ENCODE measurements around the gene RIOK1. TPM values are rescaled to one million over a fixed set of nuclear protein-coding genes. Genes with fewer than 3 reads are reported as not detected.
A peak's percentile ranks its signal among the peaks of the same experiment; 100 is the strongest.

RIOK1 gene
- total RNA-seq, 1 donor from 2014 or later: 16.5 TPM

GRCh38 chr6:7390226-7390878 lies 744 bp downstream of the RIOK1 start:
- Histone ChIP-seq H3K4me1 (peaks cover 24% of the 10 kb centered on the region), H3K9me3 (no peaks in the 10 kb centered on the region), H3K4me3 (peak overlapping the region; percentile 76), H3K27me3 (ENCODE audit: low read depth) (no peaks in the 10 kb centered on the region), H3K27ac (peak overlapping the region; percentile 90), H3K36me3 (peaks cover 23% of the 10 kb centered on the region)
- intact Hi-C loops (cut with DNase I): loop anchor here (10.0 kb wide), 1 partner anchor 106 kb away; no protein-coding TSS in a partner anchor
- DNase-seq (no peak), ATAC-seq (no peak)
- TF ChIP-seq CTCF (IDR thresholded peaks at IDR 0.05): no peak

- Histone ChIP-seq H3K4me1 (peaks cover 24% of the 10 kb centered on the region), H3K9me3 (no peaks in the 10 kb centered on the region), H3K36me3 (peaks cover 31% of the 10 kb centered on the region), H3K27ac (no peak overlapping the region), H3K27me3 (ENCODE audit: low read depth) (no peaks in the 10 kb centered on the region), H3K4me3 (peak overlapping the region; percentile 76)
- DNase-seq (no peak), ATAC-seq (no peak)
- intact Hi-C loops (cut with DNase I): loop anchor here (10.0 kb wide), 1 partner anchor 106 kb away; no protein-coding TSS in a partner anchor
- TF ChIP-seq CTCF (IDR thresholded peaks at IDR 0.05): no peak
Observed at GRCh38 chr6:7391151-7391550, 1.5 kb downstream of the RIOK1 start.

GRCh38 chr6:7392402-7392801 lies 2.8 kb downstream of the RIOK1 start:
- Histone ChIP-seq H3K27ac (no peak overlapping the region), H3K4me3 (no peak overlapping the region), H3K27me3 (ENCODE audit: low read depth) (no peaks in the 10 kb centered on the region), H3K36me3 (peaks cover 43% of the 10 kb centered on the region), H3K4me1 (peaks cover 24% of the 10 kb centered on the region), H3K9me3 (no peaks in the 10 kb centered on the region)
- TF ChIP-seq CTCF (IDR thresholded peaks at IDR 0.05): no peak
- ATAC-seq (no peak), DNase-seq (no peak)
- intact Hi-C loops (cut with DNase I): loop anchor here (10.0 kb wide), 1 partner anchor 108 kb away; no protein-coding TSS in a partner anchor

GRCh38 chr6:7401075-7401474 lies 11.5 kb downstream of the RIOK1 start:
- DNase-seq (no peak), ATAC-seq (no peak)
- no peak overlapping the region for H3K27ac ChIP-seq
- H3K9me3 ChIP-seq: no peaks in the 10 kb centered on the region
- no peak for TF ChIP-seq CTCF (IDR thresholded peaks at IDR 0.05)
- no peak overlapping the region for H3K4me3 ChIP-seq
- H3K36me3 ChIP-seq: peaks cover 98% of the 10 kb centered on the region
- intact Hi-C loops (cut with DNase I): no loop called here
- H3K4me1 ChIP-seq: no peaks in the 10 kb centered on the region
- H3K27me3 ChIP-seq (ENCODE audit: low read depth): no peaks in the 10 kb centered on the region

- Histone ChIP-seq H3K4me1 (no peaks in the 10 kb centered on the region), H3K9me3 (no peaks in the 10 kb centered on the region), H3K4me3 (no peak overlapping the region), H3K27ac (no peak overlapping the region), H3K36me3 (peaks cover 98% of the 10 kb centered on the region), H3K27me3 (ENCODE audit: low read depth) (no peaks in the 10 kb centered on the region)
- intact Hi-C loops (cut with DNase I): no loop called here
- no peak for TF ChIP-seq CTCF (IDR thresholded peaks at IDR 0.05)
- no peak for DNase-seq
- no peak for ATAC-seq
Observed at GRCh38 chr6:7402716-7403115, 13.1 kb downstream of the RIOK1 start.
